Naive B cell (primary cell): ENCODE results near the gene PTPRD. TPM values are rescaled to one million over a fixed set of nuclear protein-coding genes. Genes with fewer than 3 reads are reported as not detected.
A peak's percentile ranks its signal among the peaks of the same experiment; 100 is the strongest.

ENCODE experiments used
- ATAC-seq, 2 donors: fragments of 150-1000 bp; cut with Tn5 transposase; 2 replicates each; pipeline ENCODE4 v1.10.0; 2021; ENCODE audit warnings: low read depth in 2 of 2, mild to moderate bottlenecking in 2 of 2, moderate library complexity in 2 of 2
- DNase-seq: peaks from one replicate; pipeline ENCODE4 v3.0.0; 2022
- H3K27ac Mint-ChIP-seq, 6 donors: one replicate each; pipeline ENCODE4 v1.8.0; 2020 to 2022; ENCODE audit warnings: mild to moderate bottlenecking in 6 of 6, mixed read lengths in 6 of 6, moderate library complexity in 5 of 6, inconsistent platforms in 2 of 6
- H3K27me3 Mint-ChIP-seq, 3 donors: one replicate each; pipeline ENCODE4 v1.8.0; 2021 to 2022; ENCODE audit warnings: mixed read lengths in 3 of 3, mild to moderate bottlenecking in 1 of 3
- H3K36me3 Mint-ChIP-seq, 2 donors: one replicate each; pipeline ENCODE4 v1.8.0; 2020 to 2022; ENCODE audit warnings: mixed read lengths in 2 of 2, inconsistent platforms in 1 of 2, mild to moderate bottlenecking in 1 of 2
- H3K4me1 Mint-ChIP-seq, 3 donors: one replicate each; pipeline ENCODE4 v1.8.0; 2020 to 2022; ENCODE audit warnings: mixed read lengths in 3 of 3, inconsistent platforms in 1 of 3, mild to moderate bottlenecking in 1 of 3, moderate library complexity in 1 of 3
- H3K4me3 Mint-ChIP-seq, 8 donors: one replicate each; pipeline ENCODE4 v1.8.0; 2020 to 2022; ENCODE audit warnings: mild to moderate bottlenecking in 8 of 8, mixed read lengths in 8 of 8, moderate library complexity in 8 of 8, inconsistent platforms in 2 of 8
- H3K9me3 Mint-ChIP-seq, 7 donors: one replicate each; pipeline ENCODE4 v1.8.0; 2020 to 2022; ENCODE audit warnings: mixed read lengths in 7 of 7, mild to moderate bottlenecking in 5 of 7, inconsistent platforms in 2 of 7, moderate library complexity in 1 of 7
- polyA plus RNA-seq, 6 donors: library from polyadenylated mRNA; unstranded; fragments of 300-500 nt; fragmentation: Illumina TruSeq; gene quantifications; one replicate each; pipeline ENCODE4 v1.2.3, GENCODE V29; 2021; ENCODE audit warnings: low read depth in 6 of 6

Gene PTPRD
- polyA plus RNA-seq, 6 donors from 2014 or later = not detected

GRCh38 chr9:10080012-10080411 is 532.8 kb downstream of the PTPRD start:
- H3K4me3 Mint-ChIP-seq = no peak overlapping the region
- no peak for DNase-seq
- ATAC-seq = no peak
- no peaks in the 10 kb centered on the region for H3K4me1 Mint-ChIP-seq
- peaks cover 0 to 5% (median 0%) of the 10 kb centered on the region in 3 donors for H3K27me3 Mint-ChIP-seq
- no peak overlapping the region for H3K27ac Mint-ChIP-seq
- no peaks in the 10 kb centered on the region for H3K9me3 Mint-ChIP-seq
- no peaks in the 10 kb centered on the region for H3K36me3 Mint-ChIP-seq

GRCh38 chr9:10079284-10079964 is 533.4 kb downstream of the PTPRD start:
- Mint-ChIP-seq H3K9me3 (no peaks in the 10 kb centered on the region), H3K4me3 (no peak overlapping the region), H3K27me3 (peaks cover 0 to 5% (median 0%) of the 10 kb centered on the region in 3 donors)

GRCh38 chr9:10071579-10071978 is 541.2 kb downstream of the PTPRD start:
- no peaks in the 10 kb centered on the region for H3K36me3 Mint-ChIP-seq
- no peaks in the 10 kb centered on the region for H3K27me3 Mint-ChIP-seq
- DNase-seq (no peak), ATAC-seq (no peak)
- no peaks in the 10 kb centered on the region for H3K9me3 Mint-ChIP-seq
- no peak overlapping the region for H3K27ac Mint-ChIP-seq
- no peaks in the 10 kb centered on the region for H3K4me1 Mint-ChIP-seq
- no peak overlapping the region for H3K4me3 Mint-ChIP-seq

More at GRCh38 chr9:10079284-10079964, 533.4 kb downstream of the PTPRD start:
- H3K4me1 Mint-ChIP-seq = no peaks in the 10 kb centered on the region
- DNase-seq (no peak), ATAC-seq (no peak)
- H3K27ac Mint-ChIP-seq = no peak overlapping the region
- no peaks in the 10 kb centered on the region for H3K36me3 Mint-ChIP-seq

GRCh38 chr9:10062629-10063395 is 550.0 kb downstream of the PTPRD start:
- DNase-seq = no peak
- H3K27ac Mint-ChIP-seq = no peak overlapping the region
- H3K4me3 Mint-ChIP-seq = no peak overlapping the region
- no peaks in the 10 kb centered on the region for H3K36me3 Mint-ChIP-seq
- peaks cover 0 to 5% (median 3%) of the 10 kb centered on the region in 3 donors for H3K4me1 Mint-ChIP-seq
- ATAC-seq = no peak
- H3K9me3 Mint-ChIP-seq = no peaks in the 10 kb centered on the region
- peaks cover 0 to 5% (median 0%) of the 10 kb centered on the region in 3 donors for H3K27me3 Mint-ChIP-seq

- H3K4me3 Mint-ChIP-seq = no peak overlapping the region
- H3K27me3 Mint-ChIP-seq = peaks cover 0 to 5% (median 0%) of the 10 kb centered on the region in 3 donors
- H3K36me3 Mint-ChIP-seq = no peaks in the 10 kb centered on the region
- H3K9me3 Mint-ChIP-seq = no peaks in the 10 kb centered on the region
- no peak overlapping the region for H3K27ac Mint-ChIP-seq
- H3K4me1 Mint-ChIP-seq = peaks cover 0 to 5% (median 3%) of the 10 kb centered on the region in 3 donors
- ATAC-seq = no peak
- no peak for DNase-seq
These were observed 553.8 kb downstream of the PTPRD start for GRCh38 chr9:10059044-10059443.

GRCh38 chr9:10055886-10056395 is 556.9 kb downstream of the PTPRD start:
- Mint-ChIP-seq H3K4me1 (peaks cover 0 to 4% (median 3%) of the 10 kb centered on the region in 3 donors), H3K27me3 (peaks cover 0 to 5% (median 5%) of the 10 kb centered on the region in 3 donors), H3K36me3 (no peaks in the 10 kb centered on the region), H3K9me3 (no peaks in the 10 kb centered on the region), H3K27ac (no peak overlapping the region), H3K4me3 (no peak overlapping the region)
- no peak for ATAC-seq
- no peak for DNase-seq

- no peaks in the 10 kb centered on the region for H3K4me1 Mint-ChIP-seq
- H3K36me3 Mint-ChIP-seq = no peaks in the 10 kb centered on the region
- H3K4me3 Mint-ChIP-seq = no peak overlapping the region
- DNase-seq = no peak
- ATAC-seq = no peak
- H3K27ac Mint-ChIP-seq = no peak overlapping the region
- peaks cover 0 to 5% (median 3%) of the 10 kb centered on the region in 3 donors for H3K27me3 Mint-ChIP-seq
- H3K9me3 Mint-ChIP-seq = no peaks in the 10 kb centered on the region
These were observed 558.3 kb downstream of the PTPRD start for GRCh38 chr9:10054456-10054855.

GRCh38 chr9:10052916-10053315 is 559.9 kb downstream of the PTPRD start:
- Mint-ChIP-seq H3K27ac (peak overlapping the region in 1 of 6 donors; percentile 26), H3K36me3 (no peaks in the 10 kb centered on the region), H3K4me3 (no peak overlapping the region), H3K9me3 (no peaks in the 10 kb centered on the region), H3K4me1 (no peaks in the 10 kb centered on the region), H3K27me3 (peaks cover 0 to 8% (median 5%) of the 10 kb centered on the region in 3 donors)
- DNase-seq (no peak), ATAC-seq (no peak)

- no peak overlapping the region for H3K4me3 Mint-ChIP-seq
- H3K27me3 Mint-ChIP-seq = peaks cover 0 to 8% (median 5%) of the 10 kb centered on the region in 3 donors
- H3K4me1 Mint-ChIP-seq = no peaks in the 10 kb centered on the region
- no peaks in the 10 kb centered on the region for H3K9me3 Mint-ChIP-seq
- no peak for ATAC-seq
- no peak for DNase-seq
- no peaks in the 10 kb centered on the region for H3K36me3 Mint-ChIP-seq
- H3K27ac Mint-ChIP-seq = no peak overlapping the region
These were observed 560.6 kb downstream of the PTPRD start for GRCh38 chr9:10052181-10052580.

- ATAC-seq (no peak), DNase-seq (no peak)
- H3K27me3 Mint-ChIP-seq = peaks cover 0 to 8% (median 5%) of the 10 kb centered on the region in 3 donors
- no peaks in the 10 kb centered on the region for H3K9me3 Mint-ChIP-seq
- no peak overlapping the region for H3K27ac Mint-ChIP-seq
- H3K4me1 Mint-ChIP-seq = no peaks in the 10 kb centered on the region
- H3K4me3 Mint-ChIP-seq = no peak overlapping the region
- no peaks in the 10 kb centered on the region for H3K36me3 Mint-ChIP-seq
These were observed 562.8 kb downstream of the PTPRD start for GRCh38 chr9:10050016-10050415.

- Mint-ChIP-seq H3K27me3 (peaks cover 0 to 8% (median 5%) of the 10 kb centered on the region in 3 donors), H3K27ac (no peak overlapping the region), H3K4me3 (no peak overlapping the region), H3K9me3 (no peaks in the 10 kb centered on the region), H3K4me1 (no peaks in the 10 kb centered on the region), H3K36me3 (no peaks in the 10 kb centered on the region)
- DNase-seq = no peak
- no peak for ATAC-seq
These were observed 563.8 kb downstream of the PTPRD start for GRCh38 chr9:10048994-10049393.

- ATAC-seq (no peak), DNase-seq (no peak)
- no peaks in the 10 kb centered on the region for H3K36me3 Mint-ChIP-seq
- H3K4me3 Mint-ChIP-seq = no peak overlapping the region
- no peak overlapping the region for H3K27ac Mint-ChIP-seq
- no peaks in the 10 kb centered on the region for H3K4me1 Mint-ChIP-seq
- peaks cover 0 to 8% (median 0%) of the 10 kb centered on the region in 3 donors for H3K27me3 Mint-ChIP-seq
- no peaks in the 10 kb centered on the region for H3K9me3 Mint-ChIP-seq
These were observed 567.2 kb downstream of the PTPRD start for GRCh38 chr9:10045598-10045997.

GRCh38 chr9:10041726-10042229 is 571.0 kb downstream of the PTPRD start:
- ATAC-seq (no peak), DNase-seq (no peak)
- no peaks in the 10 kb centered on the region for H3K36me3 Mint-ChIP-seq
- H3K4me1 Mint-ChIP-seq = no peaks in the 10 kb centered on the region
- no peak overlapping the region for H3K27ac Mint-ChIP-seq
- no peaks in the 10 kb centered on the region for H3K9me3 Mint-ChIP-seq
- no peaks in the 10 kb centered on the region for H3K27me3 Mint-ChIP-seq
- no peak overlapping the region for H3K4me3 Mint-ChIP-seq

- H3K36me3 Mint-ChIP-seq = no peaks in the 10 kb centered on the region
- no peaks in the 10 kb centered on the region for H3K4me1 Mint-ChIP-seq
- no peak overlapping the region for H3K4me3 Mint-ChIP-seq
- ATAC-seq (no peak), DNase-seq (no peak)
- no peaks in the 10 kb centered on the region for H3K9me3 Mint-ChIP-seq
- H3K27ac Mint-ChIP-seq = peak overlapping the region in 1 of 6 donors; percentile 22
- no peaks in the 10 kb centered on the region for H3K27me3 Mint-ChIP-seq
These were observed 576.7 kb downstream of the PTPRD start for GRCh38 chr9:10036095-10036494.
